SK-N-MC (cell line): ENCODE measurements around the gene MYPN.

Experiments used
- EZH2 ChIP-seq: fragments of 200-600 bp; sonication (generic); IDR thresholded peaks from one replicate; pipeline ENCODE4 v1.6.1; 2017; ENCODE audit warnings: antibody characterized with exemption
- FOXP2 ChIP-seq: optimal IDR thresholded peaks from 2 replicates; pipeline ENCODE3; 2011; ENCODE audit warnings: mild to moderate bottlenecking, moderate library complexity; ENCODE audit not compliant: insufficient read depth; ENCODE audit errors: extremely low read length, control extremely low read depth
- POLR2AphosphoS5 ChIP-seq: IDR thresholded peaks from 2 replicates; pipeline ENCODE4 v1.6.1; 2012; ENCODE audit warnings: mild to moderate bottlenecking, low read depth, low read length, borderline replicate concordance

DNA sequence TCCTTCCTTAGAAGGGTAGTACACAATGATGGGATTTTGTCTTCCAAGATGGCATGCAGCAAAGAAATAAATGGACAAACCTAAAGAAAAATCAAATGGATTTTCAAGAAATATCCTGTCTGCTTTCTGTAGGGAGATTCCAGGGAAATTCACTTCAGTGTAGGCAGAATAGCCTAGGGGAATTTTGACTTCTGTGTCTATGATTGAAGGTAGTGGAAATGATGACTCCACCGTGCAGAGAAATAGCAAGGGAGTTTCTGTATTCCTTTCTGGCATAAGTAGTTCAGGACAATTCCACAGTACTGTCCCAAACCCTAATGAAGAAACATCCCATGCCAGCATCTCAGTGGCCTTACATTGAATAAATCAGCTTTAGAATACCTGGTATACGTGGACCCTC, 113.1 kb downstream of the MYPN start:
- TF ChIP-seq EZH2 (no peak), POLR2AphosphoS5 (no peak), FOXP2 (no peak)
